GM23248 (cell line): ENCODE data around the gene AK2.

ENCODE experiments used
- EZH2 ChIP-seq: fragments of 200-600 bp; sonication (generic); IDR thresholded peaks from 2 replicates; pipeline ENCODE4 v1.6.1; 2018; ENCODE audit warnings: antibody characterized with exemption, mild to moderate bottlenecking; ENCODE audit not compliant: insufficient read depth, poor library complexity, severe bottlenecking
- EZH2phosphoT487 ChIP-seq: fragments of 200-600 bp; sonication (generic); IDR thresholded peaks from 2 replicates; pipeline ENCODE4 v1.6.1; 2018; ENCODE audit warnings: antibody characterized with exemption, moderate library complexity, mild to moderate bottlenecking, low read depth; ENCODE audit not compliant: insufficient read depth

- TF ChIP-seq EZH2 (no peak), EZH2phosphoT487 (no peak)
Observed at GRCh38 chr1:33010932-33011731, 25.6 kb downstream of the AK2 start.
